IPS-NIHi7 (cell line): ENCODE measurements around the gene IFNL1.
"Not testable (repeated sequence)": the region's sequence is repeated elsewhere in the genome, so short reads cannot be mapped to it uniquely, and the experiment has no call there.

Experiments
- DNase-seq: peaks from one replicate; pipeline ENCODE4 v3.0.0; 2012; ENCODE audit warnings: mixed read lengths; ENCODE audit errors: extremely low spot score

Gene IFNL1

GRCh38 chr19:39332293-39332692, 36.1 kb downstream of the IFNL1 start:
- DNase-seq: no peak

GRCh38 chr19:39332738-39333137, 36.5 kb downstream of the IFNL1 start:
- not testable (repeated sequence) for DNase-seq

GRCh38 chr19:39333507-39333906, 37.3 kb downstream of the IFNL1 start:
- DNase-seq: no peak

- no peak for DNase-seq
Measured at GRCh38 chr19:39334444-39334976, 38.3 kb downstream of the IFNL1 start.

DNA sequence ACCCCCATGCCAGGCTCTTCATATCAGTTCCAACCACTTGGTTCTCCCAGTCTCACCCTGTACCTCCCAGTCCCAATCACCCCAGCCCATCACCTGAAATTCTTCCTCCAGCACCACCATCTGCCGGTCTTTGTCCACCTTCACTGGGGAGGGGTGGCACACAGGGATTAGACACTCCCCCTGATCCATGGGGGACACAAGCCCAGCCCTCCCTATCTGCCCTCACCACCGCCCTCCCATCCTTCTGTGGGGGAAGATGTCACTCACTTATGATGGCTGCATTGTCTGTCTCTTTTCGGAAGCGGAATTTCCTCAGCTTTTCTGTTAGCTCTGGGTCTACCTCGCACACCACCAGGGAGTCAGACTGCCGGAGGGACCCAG, 39.0 kb downstream of the IFNL1 start:
- DNase-seq: no peak

DNA sequence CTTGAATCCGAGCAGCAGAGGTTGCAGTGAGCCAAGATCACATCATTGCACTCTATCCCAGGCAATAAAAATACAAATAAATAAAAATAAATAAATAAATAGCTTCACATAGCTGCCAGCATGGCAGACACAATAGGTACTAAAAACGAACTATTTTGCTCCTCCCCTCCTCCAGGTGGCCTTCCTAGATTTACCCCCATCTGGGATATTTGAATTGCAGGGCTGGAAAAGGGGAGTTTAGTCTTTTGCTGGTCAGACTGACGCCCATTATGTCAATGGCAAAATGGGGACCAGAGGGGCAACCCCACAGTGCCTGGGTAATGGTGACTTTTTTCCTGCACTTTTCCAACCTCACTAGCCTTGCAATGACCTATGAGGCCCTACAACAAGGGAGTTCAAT, 40.3 kb downstream of the IFNL1 start:
- DNase-seq: no peak

- DNase-seq: no peak
Measured at GRCh38 chr19:39339674-39340073, 43.5 kb downstream of the IFNL1 start.

DNA sequence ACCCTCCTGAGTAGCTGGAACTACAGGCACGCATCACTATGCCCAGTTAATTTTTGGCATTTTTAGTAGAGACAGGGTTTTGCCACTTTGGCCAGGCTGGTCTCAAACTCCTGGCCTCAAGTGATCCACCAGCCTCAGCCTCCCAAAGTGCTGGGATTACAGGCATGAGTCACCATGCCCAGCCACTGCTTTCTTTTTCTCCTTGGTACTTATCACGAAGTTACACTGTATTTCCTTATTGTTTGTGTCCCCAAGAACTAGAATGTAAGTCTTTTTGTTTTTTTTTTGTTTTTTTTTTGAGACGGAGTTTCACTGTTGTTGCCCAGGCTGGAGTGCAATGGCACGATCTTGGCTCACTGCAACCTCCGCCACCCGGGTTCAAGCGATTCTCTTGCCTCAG, 43.9 kb downstream of the IFNL1 start:
- not testable (repeated sequence) for DNase-seq

DNA sequence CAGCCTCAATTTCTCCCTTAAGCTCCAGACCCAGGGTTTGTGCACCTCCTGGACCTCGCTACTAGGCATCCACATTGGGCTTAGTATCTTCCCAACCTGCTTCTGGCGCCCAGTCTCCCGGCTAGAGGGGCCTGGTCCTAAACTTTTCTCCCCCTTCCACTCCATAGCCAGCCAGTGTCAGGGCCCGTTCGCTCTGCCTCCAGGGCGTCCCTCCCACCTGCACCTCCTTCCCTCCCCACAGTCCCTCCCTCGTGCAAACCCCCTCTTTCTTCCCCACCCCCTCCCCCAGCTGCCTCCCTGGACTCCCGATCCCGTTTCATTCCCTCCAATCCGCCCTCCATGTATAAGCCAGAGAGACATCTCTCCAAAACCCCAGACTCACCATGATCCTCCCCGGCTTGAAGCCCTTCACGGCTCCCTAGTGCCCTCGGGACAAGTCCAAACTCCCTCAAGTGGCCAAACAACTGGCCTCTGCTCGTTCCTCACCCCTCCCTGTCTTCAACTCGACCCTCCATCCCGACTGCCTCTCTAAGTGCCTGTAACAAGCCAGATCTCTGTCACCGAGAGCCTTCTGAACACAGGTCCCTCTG, 45.0 kb downstream of the IFNL1 start:
- peak; percentile 37 for DNase-seq

- DNase-seq: peak; percentile 99
Measured at GRCh38 chr19:39341719-39342604, 45.8 kb downstream of the IFNL1 start, which contains the start of gene SAMD4B. SAMD4B (plus strand) TSS chr19:39342421; CDS start chr19:39356894, 14,473 bp downstream.

DNA sequence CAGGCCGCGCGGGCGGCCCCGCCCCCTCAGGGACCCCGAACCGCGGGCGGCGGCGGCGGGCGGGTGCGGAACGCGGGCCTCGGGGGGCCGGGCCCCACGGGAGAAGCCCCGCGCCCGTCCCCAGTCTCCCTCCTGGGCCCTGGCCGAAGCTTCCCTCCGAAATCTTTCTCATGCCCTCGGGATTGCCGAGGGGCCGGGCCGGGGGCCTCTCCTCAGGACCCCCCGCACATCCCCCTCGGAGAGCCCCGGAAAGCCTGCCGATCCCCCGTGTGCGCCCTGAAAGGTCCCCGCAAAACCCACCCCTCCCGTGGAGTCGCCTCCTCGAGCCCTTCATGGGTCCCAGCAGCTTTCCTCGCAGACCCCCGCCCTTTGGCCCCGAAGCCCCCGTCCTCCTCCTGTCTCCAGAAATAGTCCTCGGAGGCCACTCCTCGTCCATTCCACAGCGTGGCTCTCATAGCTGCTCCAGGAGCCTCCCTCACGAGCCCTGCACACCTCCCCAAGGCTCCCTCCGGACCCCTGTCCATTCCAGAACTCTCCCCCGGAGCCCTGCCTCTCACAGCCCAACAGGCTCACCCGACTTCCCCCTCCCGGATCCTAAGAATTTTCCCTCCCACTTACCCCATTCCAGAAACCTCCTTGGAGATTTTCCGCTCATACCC, 46.6 kb downstream of the IFNL1 start:
- peak; percentile 33 for DNase-seq

- no peak for DNase-seq
Measured at GRCh38 chr19:39345956-39346355, 49.7 kb downstream of the IFNL1 start.

DNA sequence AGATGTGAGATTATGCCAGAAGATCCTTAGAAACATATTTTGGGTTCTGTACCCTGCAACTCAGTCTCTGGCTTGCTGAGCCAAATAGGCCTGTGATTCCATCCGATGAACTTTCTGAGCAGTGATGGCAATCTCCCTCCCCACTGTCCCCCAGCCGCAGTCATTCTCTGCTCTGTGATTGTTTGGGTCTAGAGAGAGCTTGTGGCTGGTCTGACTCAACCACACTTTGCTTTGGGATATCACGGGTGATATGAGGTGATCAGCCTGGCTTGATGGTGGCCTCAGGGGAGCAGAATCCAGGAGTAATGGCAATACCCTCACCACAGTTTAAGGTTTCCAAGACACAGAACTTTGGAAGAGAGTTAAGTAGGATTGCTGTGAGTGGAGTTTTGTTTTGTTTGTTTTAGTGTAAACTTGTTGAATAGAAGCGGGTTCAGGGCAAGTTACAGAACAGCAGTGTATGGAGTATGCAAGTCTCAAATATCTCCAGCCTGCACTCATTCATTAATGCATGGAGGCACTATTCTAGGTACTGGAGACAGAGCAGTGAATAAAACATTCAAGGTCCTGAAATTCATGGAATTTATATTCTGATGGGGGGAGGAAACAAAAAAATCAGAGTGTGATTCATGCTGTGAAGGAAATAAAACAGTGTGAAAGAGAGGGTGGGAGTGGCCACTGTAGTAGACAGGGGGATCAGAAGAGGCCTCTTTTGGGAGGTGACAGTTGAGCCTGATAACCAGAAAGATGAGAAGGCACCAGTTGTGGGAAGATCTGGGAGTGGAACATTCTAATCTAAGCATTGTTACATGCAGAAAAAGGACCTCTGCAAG, 51.3 kb downstream of the IFNL1 start:
- DNase-seq: no peak
